KOPT-K1 (cell line): ENCODE measurements around the gene REG1A.

Source experiments
- H3K27ac ChIP-seq: fragments of 200-600 bp; sonication (generic); 2 replicates; pipeline ENCODE4 v1.5.1; 2016; ENCODE audit warnings: antibody characterized with exemption, mild to moderate bottlenecking, low read depth, low read length; ENCODE audit not compliant: poor library complexity, severe bottlenecking
- H3K36me3 ChIP-seq: fragments of 200-600 bp; sonication (generic); 2 replicates; pipeline ENCODE4 v1.5.1; 2017; ENCODE audit warnings: antibody characterized with exemption, mild to moderate bottlenecking, low read length, moderate library complexity; ENCODE audit not compliant: insufficient read depth
- H3K9me3 ChIP-seq: fragments of 200-600 bp; sonication (generic); 2 replicates; pipeline ENCODE4 v1.5.1; 2017; ENCODE audit warnings: antibody characterized with exemption, low read length, mild to moderate bottlenecking; ENCODE audit not compliant: insufficient read depth, poor library complexity, severe bottlenecking

The REG1A gene, protein sequence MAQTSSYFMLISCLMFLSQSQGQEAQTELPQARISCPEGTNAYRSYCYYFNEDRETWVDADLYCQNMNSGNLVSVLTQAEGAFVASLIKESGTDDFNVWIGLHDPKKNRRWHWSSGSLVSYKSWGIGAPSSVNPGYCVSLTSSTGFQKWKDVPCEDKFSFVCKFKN

DNA sequence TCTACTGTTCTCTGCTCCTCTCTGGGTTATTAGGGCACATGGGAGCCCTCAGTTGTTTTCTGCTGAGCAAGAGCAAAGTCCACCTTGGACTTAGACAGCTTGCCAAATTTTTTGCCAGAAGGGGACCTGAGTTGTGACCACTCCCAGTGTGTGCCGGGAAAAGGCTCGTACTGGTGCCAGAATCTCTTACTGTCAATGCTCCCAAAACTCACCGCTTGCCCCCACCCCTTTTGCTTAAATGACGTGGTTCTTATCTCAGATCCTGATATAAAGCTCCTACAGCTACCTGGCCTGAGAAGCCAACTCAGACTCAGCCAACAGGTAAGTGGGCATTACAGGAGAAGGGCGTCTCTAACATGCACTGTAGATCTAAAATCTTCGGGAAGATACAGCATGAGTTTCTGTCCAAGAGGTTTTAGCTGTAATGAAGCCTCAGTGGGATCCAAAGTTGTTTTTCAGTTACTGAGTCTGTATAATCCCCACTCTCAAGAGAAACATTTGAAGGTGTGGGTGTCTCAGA lies at the start of gene REG1A:
REG1A (plus strand) TSS at position 295 of the 520 bp plus-strand sequence. CDS start 374 bp downstream, outside the sequence.
- Histone ChIP-seq H3K27ac (no peak within 1 kb of the TSS), H3K9me3 (no peaks in the 10 kb centered on the region), H3K36me3 (no peaks in the 10 kb centered on the region)

DNA sequence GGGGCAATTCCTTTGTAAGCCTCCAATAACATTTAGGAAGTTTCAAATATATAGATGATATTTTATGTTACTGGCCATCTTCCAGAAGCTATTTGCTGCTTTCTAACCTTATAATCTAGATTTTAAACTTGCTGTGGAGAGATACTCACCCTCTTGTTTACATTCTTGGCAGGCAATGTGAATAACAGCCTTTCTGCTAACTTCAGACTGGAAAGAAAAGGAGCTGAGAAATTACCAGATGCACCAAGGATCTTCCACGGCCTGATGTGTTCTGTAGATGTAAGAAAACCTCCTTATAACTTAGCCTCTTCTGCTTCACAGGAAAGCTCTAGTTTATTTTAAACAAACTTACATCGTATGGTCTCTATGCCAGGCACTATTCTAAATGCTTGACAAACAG lies 49.2 kb upstream of the REG1A start:
- no peaks in the 10 kb centered on the region for H3K36me3 ChIP-seq

DNA sequence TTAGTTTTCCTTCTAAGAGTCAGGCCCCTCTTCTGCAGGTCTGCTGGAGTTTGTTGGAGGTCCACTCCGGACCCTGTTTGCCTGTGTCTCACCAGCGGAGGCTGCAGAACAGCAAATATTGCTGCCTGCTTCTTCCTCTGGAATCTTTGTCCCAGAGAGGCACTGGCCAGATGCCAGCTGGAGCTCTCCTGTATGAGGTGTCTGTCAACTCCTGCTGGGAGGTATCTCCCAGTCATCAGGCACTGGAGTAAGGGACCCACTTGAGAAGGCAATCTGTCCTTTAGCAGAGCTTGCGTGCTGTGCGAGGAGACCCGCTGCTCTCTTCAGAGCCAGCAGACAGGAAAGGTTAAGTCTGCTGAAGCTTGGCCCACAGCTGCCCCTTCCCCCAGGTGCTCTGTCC lies 37.3 kb upstream of the REG1A start:
- Histone ChIP-seq H3K36me3 (no peaks in the 10 kb centered on the region), H3K9me3 (no peaks in the 10 kb centered on the region), H3K27ac (no peak overlapping the region)

More for the DNA sequence above, 49.2 kb upstream of the REG1A start:
- Histone ChIP-seq H3K9me3 (no peaks in the 10 kb centered on the region), H3K27ac (no peak overlapping the region)

DNA sequence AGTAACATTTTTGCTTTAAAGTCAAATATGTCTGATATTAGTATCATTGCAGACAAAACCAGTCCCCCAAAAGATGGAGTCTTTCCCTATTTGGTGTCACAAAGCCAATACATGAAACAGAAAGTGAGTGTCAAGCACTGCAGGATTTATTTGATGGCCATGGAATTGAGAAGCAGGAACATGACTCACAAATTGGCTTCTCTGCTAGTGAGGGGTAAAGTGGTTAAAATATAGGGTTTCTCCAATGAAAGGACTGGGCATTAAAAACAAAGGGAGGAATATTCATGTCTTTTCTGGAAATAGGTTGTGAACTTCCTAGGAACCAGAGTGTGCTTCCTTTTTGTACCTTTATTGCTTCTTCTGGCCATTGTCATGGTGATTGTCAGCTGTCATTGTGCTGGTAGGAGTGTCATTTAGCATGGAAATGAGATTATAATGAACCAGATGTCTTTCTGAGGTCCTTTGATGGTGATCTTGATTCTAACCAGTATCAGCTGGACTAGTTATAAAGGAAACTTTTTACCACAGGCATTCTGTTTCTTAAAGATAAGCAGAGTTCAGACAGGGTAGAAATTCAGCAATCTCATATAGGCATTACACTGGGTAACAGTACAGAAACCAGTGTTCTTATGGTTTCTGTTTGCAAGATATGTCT lies 36.6 kb upstream of the REG1A start:
- no peaks in the 10 kb centered on the region for H3K9me3 ChIP-seq
- no peaks in the 10 kb centered on the region for H3K36me3 ChIP-seq
- H3K27ac ChIP-seq: no peak overlapping the region

DNA sequence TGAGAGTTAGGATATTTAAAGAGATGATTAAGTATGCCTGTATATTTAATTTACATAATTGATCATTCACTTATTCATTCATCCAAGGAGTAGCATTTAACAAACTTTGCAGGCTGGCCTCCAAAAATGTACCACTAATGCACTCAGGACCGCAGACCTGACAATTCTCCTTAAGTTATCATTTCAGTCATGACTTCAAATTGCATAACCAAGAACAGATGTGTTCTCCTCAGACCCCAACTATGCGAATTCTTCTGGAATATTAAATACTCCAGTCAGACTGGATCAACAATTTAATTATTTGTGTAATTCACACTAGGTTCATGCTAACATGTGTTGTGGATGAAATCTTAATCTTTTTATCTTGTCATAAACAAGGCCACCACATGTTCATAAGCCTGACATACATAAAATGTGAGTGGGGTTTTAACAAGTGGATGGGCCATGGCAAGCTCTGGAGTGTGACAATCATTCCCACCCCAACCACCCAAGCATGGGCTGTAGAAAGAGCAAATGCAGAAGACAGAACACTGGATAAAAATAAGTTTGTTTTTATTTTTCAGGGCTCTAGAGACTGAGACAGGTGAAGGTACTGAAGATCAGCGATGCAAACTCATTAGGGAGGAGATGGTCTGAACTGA lies 35.7 kb upstream of the REG1A start:
- Histone ChIP-seq H3K9me3 (no peaks in the 10 kb centered on the region), H3K27ac (no peak overlapping the region), H3K36me3 (no peaks in the 10 kb centered on the region)

DNA sequence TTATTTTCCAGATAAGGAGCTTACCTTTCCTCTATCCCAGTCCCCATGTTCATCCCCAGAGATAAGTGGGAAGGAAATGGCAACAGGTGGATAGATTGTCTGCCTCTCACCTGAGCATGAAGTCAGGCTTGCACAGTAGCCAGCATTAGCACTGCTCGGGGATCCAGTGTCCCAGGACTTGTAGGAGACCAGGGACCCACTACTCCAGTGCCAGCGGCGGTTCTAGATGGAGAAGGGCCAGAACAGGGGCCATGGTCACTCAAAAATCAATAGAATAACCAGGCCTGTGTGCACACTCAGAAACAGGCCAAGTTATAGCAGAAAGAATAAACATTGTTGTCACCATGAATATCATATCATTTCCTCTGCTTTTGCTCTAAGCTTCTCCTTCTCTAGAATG lies 34.9 kb upstream of the REG1A start:
- no peaks in the 10 kb centered on the region for H3K9me3 ChIP-seq
- no peak overlapping the region for H3K27ac ChIP-seq
- H3K36me3 ChIP-seq: no peaks in the 10 kb centered on the region

DNA sequence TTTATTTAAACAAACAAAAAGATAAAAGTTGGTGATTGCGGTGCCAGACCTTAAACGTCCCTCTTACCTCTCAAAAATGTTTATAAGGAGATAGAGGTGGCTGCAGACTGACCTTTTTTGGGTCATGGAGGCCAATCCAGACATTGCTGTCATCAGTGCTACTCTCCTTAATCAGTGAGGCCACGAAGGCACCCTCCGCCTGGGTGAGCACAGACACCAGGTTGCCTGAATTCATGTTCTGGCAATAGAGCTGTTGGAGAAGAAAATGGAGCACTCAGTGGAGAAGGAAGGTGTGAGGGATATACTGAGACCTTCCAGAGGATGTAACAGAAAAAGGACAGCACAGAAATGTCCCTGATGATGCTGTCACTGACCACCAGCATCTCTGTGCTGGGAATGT lies 34.0 kb upstream of the REG1A start:
- Histone ChIP-seq H3K36me3 (no peaks in the 10 kb centered on the region), H3K27ac (no peak overlapping the region), H3K9me3 (no peaks in the 10 kb centered on the region)

DNA sequence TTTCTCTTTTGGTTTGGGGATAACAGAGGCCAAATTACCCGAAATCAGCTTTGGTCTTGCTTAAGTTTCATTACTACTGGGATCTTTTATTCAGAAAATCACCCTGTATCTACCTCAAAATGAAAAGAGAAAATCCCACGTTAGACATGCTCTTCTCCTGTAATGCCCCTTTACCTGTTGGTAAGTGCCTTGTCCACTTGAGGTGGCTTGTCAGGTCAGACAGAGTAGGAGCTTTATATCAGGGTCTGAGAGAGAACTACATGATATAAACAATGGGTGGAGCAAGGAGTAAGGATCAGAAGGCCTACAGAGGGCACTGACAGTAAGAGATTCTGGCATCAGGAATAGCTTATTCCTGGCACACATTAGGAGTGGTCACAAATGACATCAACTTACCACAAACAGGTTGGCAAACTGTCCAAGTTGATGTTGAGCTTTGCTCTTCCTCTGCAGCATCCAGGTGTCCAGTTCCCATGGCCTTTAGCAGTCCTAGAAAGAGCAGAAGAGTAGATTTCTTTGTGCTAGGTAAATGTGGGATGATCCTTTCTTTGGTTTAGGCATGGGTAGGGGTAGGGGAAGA lies 32.4 kb upstream of the REG1A start, which contains the start of gene REG1B:
REG1B (minus strand) TSS at position 209 of the 580 bp plus-strand sequence. CDS start 381 bp downstream, outside the sequence.
- no peaks in the 10 kb centered on the region for H3K36me3 ChIP-seq
- no peak within 1 kb of the TSS for H3K27ac ChIP-seq

DNA sequence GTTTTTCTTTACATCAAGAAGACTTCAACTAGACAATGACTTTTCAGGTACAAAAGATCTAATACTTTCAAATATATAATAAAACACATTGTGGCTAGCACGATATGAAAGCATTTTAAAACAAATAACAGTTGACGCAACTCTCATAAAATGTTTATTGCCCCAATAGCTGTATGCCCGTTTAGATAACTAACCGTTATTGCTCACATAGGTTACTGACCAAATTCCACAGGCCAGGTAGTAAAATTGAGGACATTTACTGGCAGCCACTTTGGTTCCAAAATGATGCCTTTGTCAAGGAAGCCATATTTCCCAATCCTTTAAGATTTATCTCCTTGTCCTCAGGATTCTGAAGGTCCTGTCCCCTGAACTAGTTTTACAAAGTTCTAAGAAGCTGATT lies 29.6 kb upstream of the REG1A start:
- Histone ChIP-seq H3K27ac (no peak overlapping the region), H3K9me3 (no peaks in the 10 kb centered on the region), H3K36me3 (no peaks in the 10 kb centered on the region)

More for the DNA sequence above, 32.4 kb upstream of the REG1A start, which contains the start of gene REG1B:
- H3K9me3 ChIP-seq: no peaks in the 10 kb centered on the region

DNA sequence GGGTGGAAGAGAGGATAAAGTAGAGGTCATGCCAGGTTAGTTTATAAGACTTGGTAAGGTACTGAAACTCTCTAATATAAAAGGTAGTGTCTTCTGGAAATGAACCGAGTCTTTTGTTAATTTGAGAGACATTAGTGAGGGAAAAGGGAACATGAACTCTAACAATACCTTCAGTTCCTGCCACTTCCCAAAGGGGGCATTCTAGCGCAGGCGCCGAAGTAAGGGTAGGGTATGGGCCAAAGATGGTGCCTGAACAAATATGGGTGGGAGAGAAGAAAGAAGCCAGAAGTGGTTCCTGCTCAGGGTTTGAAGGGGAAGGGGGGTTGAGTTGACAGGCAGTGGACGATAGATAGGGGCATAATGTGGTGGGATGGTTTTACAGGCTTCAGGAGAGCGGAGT lies 22.4 kb upstream of the REG1A start:
- H3K27ac ChIP-seq: no peak overlapping the region
- no peaks in the 10 kb centered on the region for H3K9me3 ChIP-seq
- H3K36me3 ChIP-seq: no peaks in the 10 kb centered on the region

DNA sequence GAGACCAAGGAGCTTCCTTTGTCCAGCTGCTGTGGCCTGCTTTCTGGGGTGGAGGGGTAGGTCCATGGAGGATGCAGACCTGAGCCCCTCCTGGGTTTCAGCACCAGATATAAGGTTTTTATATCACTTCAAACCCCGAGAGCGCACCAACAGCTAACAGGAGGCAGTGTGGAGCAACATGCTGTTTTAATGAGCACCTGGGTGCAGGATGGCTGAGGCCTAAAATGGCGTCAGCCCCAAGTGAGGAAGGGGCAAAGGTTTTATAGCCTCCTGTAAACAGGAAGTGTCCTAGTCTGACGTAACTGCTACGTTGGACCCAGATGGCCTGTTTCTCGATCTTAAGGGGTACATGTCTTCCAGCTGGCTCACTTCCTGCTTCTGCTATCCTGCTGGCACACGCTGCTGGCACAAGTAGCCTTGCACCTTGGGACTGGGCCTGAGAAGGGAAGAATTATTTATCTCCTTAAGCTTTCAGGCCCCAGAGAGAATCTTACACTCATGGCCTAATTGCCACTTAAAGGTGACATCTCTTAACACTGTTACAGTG lies 21.1 kb upstream of the REG1A start:
- H3K9me3 ChIP-seq: no peaks in the 10 kb centered on the region
- H3K36me3 ChIP-seq: no peaks in the 10 kb centered on the region
- H3K27ac ChIP-seq: no peak overlapping the region

DNA sequence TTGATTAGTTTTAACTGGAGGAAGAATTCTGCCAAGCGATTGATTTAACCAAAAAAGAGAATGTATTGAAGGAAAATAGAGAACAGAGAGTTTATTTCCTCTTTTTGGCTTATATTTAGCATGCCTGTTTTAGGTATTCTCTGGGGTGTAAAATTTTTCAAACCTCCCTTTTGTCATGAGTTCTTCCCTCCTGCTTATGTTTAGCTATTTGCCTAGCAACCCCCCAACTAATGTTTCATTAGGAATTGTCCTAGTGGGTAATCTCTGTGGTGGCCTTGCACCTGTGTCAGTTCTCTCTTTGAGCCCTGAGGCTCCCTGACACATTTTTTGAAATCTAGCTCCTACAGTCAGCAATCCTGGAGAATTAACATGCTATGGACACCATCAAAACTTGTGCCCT lies 20.0 kb upstream of the REG1A start:
- Histone ChIP-seq H3K9me3 (no peaks in the 10 kb centered on the region), H3K27ac (no peak overlapping the region), H3K36me3 (no peaks in the 10 kb centered on the region)

DNA sequence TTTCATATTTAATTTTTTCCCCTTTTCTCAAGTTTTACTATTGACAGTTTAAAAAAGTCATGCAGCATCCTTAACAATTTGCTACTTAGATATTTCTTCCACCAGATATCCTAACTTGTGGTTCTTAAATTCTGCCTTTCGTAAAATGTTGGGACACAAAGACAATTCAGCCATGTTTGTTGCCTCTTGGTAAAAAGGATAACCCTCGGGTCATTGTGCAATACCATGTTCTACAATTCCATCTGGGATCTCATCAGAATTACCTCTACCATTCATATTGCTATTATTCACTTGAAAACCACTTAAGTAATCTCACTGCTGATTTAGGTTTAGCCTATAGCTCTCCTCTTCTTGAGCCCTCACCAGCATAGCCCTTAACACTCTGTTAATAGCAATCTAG lies 19.3 kb upstream of the REG1A start:
- Histone ChIP-seq H3K9me3 (no peaks in the 10 kb centered on the region), H3K27ac (no peak overlapping the region), H3K36me3 (no peaks in the 10 kb centered on the region)

DNA sequence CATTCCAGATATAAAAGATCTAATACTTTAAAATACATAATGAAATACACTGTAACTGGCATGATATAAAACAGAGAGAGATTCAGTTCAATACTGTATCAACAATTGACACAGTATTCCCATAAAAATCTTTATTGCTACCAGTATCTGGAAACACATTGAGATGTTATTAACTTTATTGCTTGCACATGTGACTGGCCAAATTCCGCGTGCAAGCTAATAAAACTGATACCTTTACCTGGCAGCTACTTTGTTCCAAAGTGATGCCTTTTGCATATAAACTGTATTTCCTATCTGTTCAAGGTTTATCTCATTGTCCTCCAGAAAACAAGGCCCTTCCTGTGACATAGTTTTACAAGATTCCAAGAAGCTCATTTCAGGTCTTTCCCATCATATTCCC lies 17.1 kb upstream of the REG1A start:
- Histone ChIP-seq H3K9me3 (no peaks in the 10 kb centered on the region), H3K36me3 (no peaks in the 10 kb centered on the region), H3K27ac (no peak overlapping the region)

DNA sequence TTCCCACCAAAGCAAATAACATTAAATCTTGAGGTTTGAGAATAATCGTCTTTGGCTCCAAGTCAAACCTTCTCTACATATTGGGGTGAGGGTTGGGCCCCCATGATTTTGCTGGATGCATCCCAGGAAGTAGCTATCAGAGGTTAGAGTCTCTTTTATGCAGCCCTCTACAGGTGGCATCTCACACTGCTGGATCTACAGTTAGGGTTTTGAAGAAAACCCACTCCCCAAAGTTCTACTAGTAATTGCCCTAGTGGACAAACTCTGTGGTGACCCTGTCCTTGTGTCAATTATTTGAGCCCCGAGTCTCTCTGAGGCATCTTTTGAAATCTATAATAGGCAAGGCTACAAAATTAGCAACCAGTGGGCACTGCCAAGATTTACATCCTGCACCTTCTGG lies 15.0 kb upstream of the REG1A start:
- no peaks in the 10 kb centered on the region for H3K36me3 ChIP-seq

More for the DNA sequence above, 15.0 kb upstream of the REG1A start:
- Histone ChIP-seq H3K9me3 (no peaks in the 10 kb centered on the region), H3K27ac (no peak overlapping the region)
